Measurements from ENCODE around the gene VSX1.

Gene VSX1

GRCh38 chr20:25127761-25128537, 46.0 kb upstream of the VSX1 start:
- ChIA-PET POLR2A (no interaction called here), CTCF (interaction anchor here (0.5 to 0.8 kb wide), 2 partner anchors 133 to 1411 kb away, joined by 3 to 4 read pairs; no protein-coding TSS in a partner anchor)
- Histone ChIP-seq H3K27ac (ENCODE audit: extremely low read depth, low read depth, low read length) (no peak overlapping the region), H3K9me3 (ENCODE audit: control insufficient read depth, insufficient read depth, low read depth, low read length) (no peaks in the 10 kb centered on the region), H3K4me1 (ENCODE audit: control insufficient read depth, insufficient read depth, low read length) (no peaks in the 10 kb centered on the region), H3K4me3 (ENCODE audit: low read depth, low read length) (no peak overlapping the region), H3K36me3 (ENCODE audit: control insufficient read depth in 2 of 2, insufficient read depth in 1 of 2, low read length in 2 of 2) (no peaks in the 10 kb centered on the region)
- TF ChIP-seq ZNF558 (tag by site-specific recombination; IDR thresholded peaks at IDR 0.05): no peak
- 0 out of 2 replicates have a peak, but pooled peaks have one; percentile 18 for TF ChIP-seq ZNF585B (tag by site-specific recombination; IDR thresholded peaks at IDR 0.05)

DNA sequence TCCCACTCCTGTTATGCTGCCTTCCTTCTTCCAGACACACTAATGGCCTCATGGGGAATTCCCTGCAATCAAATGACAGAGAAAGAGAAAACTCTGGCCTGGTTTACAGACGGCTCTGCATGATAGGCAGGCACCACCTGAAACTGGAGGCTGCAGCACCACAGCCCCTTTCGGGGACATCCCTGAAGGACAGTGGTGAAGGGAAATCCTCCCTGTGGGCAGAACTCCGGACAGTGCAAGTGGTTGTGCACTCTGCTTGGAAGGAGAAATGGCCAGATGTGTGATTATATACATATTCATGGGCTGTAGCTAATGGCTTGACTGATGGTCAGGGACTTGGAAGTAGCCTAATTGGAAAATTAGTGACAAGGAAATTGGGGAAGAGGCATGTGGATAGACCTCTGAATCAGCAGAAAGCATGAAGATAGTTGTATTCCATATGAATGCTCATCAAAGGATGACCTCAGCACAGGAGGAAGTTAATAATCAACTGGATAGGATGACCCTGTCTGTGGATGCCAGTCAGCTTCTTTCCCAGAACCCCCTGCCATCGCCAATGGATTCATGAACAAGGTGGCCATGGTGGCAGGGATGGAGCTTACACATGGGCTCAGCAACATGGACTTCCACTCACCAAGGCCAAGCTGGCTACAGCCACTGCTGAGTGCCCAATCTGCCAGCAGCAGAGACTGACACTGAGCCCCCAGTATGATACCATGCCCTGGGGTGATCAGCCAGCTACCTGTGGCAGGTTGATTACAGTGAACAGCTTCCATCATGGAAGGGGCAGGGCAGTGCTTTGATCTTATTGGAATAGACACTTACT, 44.5 kb upstream of the VSX1 start:
- TF ChIP-seq ZNF510 (tag by site-specific recombination; IDR thresholded peaks at IDR 0.05; ENCODE audit: insufficient replicate concordance) (no peak), ZNF274 (IDR thresholded peaks at IDR 0.05; ENCODE audit: low read length) (no peak), ZNF274 (tag by site-specific recombination; IDR thresholded peaks at IDR 0.05; ENCODE audit: borderline replicate concordance) (no peak), ZNF366 (tag by site-specific recombination; conservative IDR thresholded peaks at IDR 0.05) (no peak), ZNF132 (tag by site-specific recombination; IDR thresholded peaks at IDR 0.05; ENCODE audit: borderline replicate concordance) (no peak)
- ChIA-PET POLR2A (no interaction called here), CTCF (no interaction called here)
- Histone ChIP-seq H3K36me3 (ENCODE audit: control insufficient read depth in 2 of 2, insufficient read depth in 1 of 2, low read length in 2 of 2) (no peaks in the 10 kb centered on the region), H3K4me1 (ENCODE audit: control insufficient read depth, insufficient read depth, low read length) (no peaks in the 10 kb centered on the region), H3K4me3 (ENCODE audit: low read depth, low read length) (no peak overlapping the region), H3K9me3 (ENCODE audit: control insufficient read depth, insufficient read depth, low read depth, low read length) (no peaks in the 10 kb centered on the region), H3K27ac (ENCODE audit: extremely low read depth, low read depth, low read length) (no peak overlapping the region)

GRCh38 chr20:25125636-25126035, 43.7 kb upstream of the VSX1 start:
- ChIA-PET POLR2A (no interaction called here), CTCF (no interaction called here)
- Histone ChIP-seq H3K27ac (ENCODE audit: extremely low read depth, low read depth, low read length) (no peak overlapping the region), H3K4me3 (ENCODE audit: low read depth, low read length) (no peak overlapping the region), H3K4me1 (ENCODE audit: control insufficient read depth, insufficient read depth, low read length) (no peaks in the 10 kb centered on the region), H3K9me3 (ENCODE audit: control insufficient read depth, insufficient read depth, low read depth, low read length) (no peaks in the 10 kb centered on the region), H3K36me3 (ENCODE audit: control insufficient read depth in 2 of 2, insufficient read depth in 1 of 2, low read length in 2 of 2) (no peaks in the 10 kb centered on the region)
- TF ChIP-seq ZNF623 (tag by site-specific recombination; IDR thresholded peaks at IDR 0.05): no peak
- no peak for TF ChIP-seq ZNF785 (tag by site-specific recombination; IDR thresholded peaks at IDR 0.05)
- no peak for TF ChIP-seq ZNF404 (tag by site-specific recombination; IDR thresholded peaks at IDR 0.05)
- TF ChIP-seq ZNF214 (tag by site-specific recombination; IDR thresholded peaks at IDR 0.05; ENCODE audit: borderline replicate concordance): no peak
- no peak for TF ChIP-seq PRDM10 (tag by site-specific recombination; IDR thresholded peaks at IDR 0.05)
- no peak for TF ChIP-seq ZNF211 (tag by site-specific recombination; IDR thresholded peaks at IDR 0.05; ENCODE audit: low read depth)
- TF ChIP-seq ZBTB10 (tag by site-specific recombination; IDR thresholded peaks at IDR 0.05): no peak
- no peak for TF ChIP-seq ZBTB20 (tag by site-specific recombination; IDR thresholded peaks at IDR 0.05)
- TF ChIP-seq ZNF514 (tag by site-specific recombination; IDR thresholded peaks at IDR 0.05): no peak
- TF ChIP-seq ZNF302 (tag by site-specific recombination; IDR thresholded peaks at IDR 0.05; ENCODE audit: low read depth): no peak
- TF ChIP-seq ZNF501 (tag by site-specific recombination; IDR thresholded peaks at IDR 0.05): no peak
- TF ChIP-seq OSR2 (tag by site-specific recombination; IDR thresholded peaks at IDR 0.05): no peak
- no peak for TF ChIP-seq ZNF24 (tag by site-specific recombination; IDR thresholded peaks at IDR 0.05)
- TF ChIP-seq ZNF530 (tag by site-specific recombination; IDR thresholded peaks at IDR 0.05; ENCODE audit: low read depth): no peak
- no peak for TF ChIP-seq ZNF555 (tag by site-specific recombination; conservative IDR thresholded peaks at IDR 0.05)
- no peak for TF ChIP-seq ZNF629 (tag by site-specific recombination; IDR thresholded peaks at IDR 0.05)
- TF ChIP-seq ZNF239 (tag by site-specific recombination; IDR thresholded peaks at IDR 0.05): no peak
- no peak for TF ChIP-seq KLF8 (tag by site-specific recombination; IDR thresholded peaks at IDR 0.05)
- no peak for TF ChIP-seq IKZF3 (tag by site-specific recombination; IDR thresholded peaks at IDR 0.05)

All from HEK293 (cell line).